Central memory CD4-positive, alpha-beta T cell (primary cell): Measurements from ENCODE around the gene PCSK4.

ENCODE experiments used
- DNase-seq: peaks from one replicate; pipeline ENCODE4 v3.0.0; 2022

Gene PCSK4

DNA sequence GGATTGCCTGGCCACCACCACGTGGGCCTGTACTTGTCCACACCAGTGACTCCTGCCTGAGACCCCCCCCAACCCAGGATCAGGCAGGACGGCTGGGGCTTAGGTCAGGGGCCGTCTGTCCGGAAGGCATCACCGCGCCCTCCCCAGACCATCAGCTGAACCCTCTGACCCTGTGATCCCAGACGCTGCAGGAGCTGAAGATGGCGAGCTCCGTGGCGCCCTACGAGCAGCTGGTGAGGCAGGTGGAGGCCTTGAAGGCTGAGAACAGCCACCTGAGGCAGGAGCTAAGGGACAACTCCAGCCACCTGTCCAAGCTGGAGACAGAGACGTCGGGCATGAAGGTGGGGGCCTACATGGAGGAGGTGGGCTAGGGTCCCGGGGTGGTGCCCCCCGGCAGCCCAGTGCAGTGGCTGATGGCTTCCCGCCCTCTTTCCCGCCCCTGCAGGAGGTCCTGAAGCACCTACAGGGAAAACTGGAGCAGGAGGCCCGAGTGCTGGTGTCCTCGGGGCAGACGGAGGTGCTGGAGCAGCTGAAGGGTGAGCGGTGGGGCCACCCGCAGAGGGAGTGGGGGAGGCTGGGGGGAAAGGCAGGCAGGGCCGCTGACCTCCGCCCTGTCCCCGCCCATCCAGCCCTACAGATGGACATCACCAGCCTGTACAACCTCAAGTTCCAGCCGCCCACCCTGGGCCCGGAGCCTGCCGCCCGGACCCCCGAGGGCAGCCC, 37.2 kb downstream of the PCSK4 start:
- DNase-seq = no peak

DNA sequence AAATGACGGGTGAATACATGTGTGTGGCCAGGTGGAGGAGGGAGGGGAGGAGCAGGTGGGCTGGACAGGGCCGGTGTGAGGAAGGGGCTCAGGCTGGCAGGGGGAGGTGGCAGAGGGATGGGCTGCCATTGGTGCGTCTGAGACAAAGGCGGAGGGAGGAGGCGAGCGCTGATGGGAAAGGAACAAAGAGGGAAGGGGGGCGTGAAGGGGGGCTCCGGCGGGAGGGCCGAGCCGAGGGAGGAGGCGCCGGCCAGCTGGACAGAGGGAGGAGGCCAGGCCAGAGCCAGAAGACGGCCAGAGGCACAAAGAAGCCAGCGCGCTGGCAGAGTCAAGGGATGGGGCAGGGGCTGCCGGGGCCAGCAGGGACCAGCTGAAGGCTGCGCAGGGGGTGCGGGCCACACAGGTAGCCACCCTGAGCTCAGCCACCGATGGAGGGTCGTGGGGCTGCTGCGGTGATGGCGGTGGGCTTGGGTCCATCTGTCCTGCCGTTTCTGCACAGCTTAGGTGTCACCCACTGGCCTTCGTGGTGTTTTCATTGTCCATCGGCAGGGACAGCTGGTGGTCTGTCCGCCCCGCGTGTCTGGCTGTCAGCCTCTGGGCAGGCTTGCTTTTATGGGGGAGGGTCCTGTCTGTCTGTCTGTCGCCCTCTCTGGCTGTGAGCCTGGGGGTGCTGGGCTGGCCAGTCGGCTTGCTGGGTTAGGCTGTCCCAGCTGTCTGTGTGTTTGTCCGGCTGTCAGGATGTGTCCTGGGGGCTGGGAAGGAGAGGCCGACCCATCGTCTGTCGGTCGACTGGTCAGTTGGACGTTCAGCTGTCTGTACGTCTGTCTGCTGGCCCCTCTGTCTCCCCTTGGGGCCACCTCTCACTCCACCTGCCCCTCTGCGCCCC, 38.0 kb downstream of the PCSK4 start:
- DNase-seq = no peak

DNA sequence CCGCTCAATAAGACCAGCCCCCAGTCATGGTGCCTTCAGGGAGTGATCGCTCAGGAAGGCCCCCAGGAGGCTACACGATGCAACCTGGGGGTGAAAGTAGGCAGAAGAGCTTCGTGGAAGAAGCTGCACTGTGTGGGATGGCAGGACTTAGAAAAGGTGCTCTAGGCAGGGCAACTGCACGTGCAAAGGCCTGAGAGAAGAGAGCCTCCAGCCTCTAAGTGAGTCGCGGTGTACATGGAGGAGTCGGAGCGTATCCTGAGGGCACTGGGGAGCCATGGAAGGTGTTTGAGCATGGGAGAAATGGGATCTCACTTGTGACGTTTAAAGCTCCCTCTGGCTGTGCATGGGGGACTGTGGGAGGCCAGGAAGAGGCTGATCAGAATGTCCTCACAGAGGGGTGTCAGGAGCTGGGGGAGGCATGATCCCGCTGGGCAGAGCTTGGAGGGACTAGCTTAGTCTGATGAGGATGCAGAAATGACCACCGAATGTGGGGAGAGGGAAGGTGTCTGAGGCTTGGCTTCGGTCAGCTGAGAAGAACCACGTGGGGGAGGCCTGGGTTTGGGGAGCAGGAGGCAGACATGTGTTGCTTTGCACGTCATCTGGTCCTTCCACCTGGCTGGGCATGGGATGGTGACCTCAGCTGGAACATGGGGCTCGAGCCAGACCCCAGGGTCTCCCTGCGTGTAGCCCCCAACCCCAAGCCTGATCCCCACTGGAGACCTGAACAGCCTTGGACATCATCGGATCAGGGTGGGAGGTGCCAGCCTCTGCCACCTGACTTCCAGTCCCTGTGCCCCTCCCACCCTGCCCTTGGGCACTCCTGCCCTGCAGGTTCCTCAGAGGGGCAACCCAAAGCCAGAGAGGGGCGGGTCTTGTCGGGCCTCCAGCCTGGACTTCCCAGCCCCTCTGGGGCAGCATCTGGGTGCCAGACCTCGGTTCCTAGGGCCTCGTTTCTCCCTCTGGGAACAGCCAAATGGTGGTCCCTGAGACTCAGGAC, 39.1 kb downstream of the PCSK4 start:
- DNase-seq = no peak

DNA sequence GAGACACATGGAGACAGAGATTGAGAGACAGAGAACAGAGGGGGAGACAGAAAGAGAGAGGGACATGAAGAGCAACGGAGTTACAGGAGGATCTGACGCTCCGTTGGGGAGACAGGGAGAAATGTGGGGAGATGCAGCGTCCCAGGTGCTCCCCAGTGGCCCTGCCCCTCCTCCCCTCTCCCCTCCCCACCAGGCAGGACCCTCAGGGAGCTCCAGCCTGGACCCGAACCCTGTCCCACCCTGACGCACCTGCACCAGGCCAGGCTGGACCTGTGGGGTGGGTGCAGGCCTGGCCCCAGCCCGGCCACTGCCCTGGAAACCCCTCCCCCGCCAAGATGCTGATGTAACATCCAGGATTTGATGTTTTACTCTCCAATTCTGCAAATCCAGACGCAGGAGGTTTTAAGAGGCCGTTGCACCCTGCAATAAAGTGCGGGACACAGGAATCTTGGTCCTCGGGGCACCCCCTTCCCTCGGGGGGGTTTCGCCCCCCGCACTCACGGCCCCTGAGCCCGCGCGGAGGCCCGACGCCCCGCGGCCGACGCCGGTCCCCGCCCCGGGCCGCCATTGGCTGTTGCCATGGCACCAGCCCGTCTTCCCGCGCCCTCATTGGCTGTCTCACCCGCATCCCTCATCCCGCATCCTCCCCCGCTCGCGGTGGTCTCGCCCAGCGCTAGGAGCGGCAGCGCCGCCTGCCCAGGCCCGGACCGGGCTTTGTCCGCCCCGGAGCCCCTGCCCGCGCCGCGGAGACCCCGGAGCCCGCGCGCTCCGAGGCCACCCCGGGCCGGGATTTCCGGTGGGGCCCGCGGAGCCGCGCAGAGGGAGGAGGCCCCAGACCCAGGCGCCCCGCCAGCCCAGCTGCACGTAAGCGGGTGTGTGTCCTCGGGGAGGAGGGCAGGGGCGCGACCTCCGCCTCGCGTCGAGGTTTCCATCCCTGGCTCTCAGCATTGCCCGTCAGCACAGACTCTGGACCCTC, 40.4 kb downstream of the PCSK4 start, which contains the start of gene APC2:
TSS of gene APC2 (plus strand) at position 655 of the 976 bp plus-strand sequence. CDS start 2,881 bp downstream, outside the sequence.
- no peak for DNase-seq

DNA sequence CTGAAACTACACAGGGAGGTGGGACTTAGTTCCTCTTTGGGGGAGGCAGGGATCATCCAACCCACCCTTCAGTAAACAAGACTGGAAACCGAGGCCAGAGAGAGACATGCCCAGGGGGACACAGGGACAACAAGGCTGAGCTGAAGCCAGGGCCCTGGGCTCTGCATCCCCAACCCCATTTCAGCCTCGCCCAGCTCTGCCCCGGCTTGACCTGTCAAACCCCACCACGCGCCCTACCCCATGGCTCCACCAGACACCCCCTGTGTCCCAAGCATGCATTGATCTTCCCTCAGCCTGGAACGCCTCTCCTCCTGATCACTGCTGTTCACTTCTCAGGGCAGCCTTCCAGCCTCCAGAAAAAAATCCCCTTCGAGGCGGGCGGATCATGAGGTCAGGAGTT, 42.2 kb downstream of the PCSK4 start:
- DNase-seq = no peak

DNA sequence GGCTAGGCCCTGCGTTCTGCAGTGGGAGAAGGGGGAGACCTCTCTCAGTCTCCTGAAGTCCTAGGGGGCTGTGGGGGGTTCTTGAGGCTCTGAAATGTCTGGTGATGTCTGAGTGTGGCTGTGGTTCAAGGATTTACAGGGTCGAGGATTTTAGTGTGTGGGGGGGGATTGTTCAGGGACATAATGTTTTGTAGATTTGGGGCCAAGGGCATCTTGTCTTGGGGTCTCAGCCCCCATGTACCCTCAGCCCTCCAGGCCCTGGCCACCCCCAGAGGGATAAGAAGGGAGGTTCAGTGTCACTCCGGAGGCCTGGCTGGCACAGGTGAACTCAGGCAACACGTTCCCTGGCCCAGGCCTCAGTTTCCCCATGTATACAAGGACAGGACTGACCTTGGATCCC, 42.6 kb downstream of the PCSK4 start:
- DNase-seq = no peak

DNA sequence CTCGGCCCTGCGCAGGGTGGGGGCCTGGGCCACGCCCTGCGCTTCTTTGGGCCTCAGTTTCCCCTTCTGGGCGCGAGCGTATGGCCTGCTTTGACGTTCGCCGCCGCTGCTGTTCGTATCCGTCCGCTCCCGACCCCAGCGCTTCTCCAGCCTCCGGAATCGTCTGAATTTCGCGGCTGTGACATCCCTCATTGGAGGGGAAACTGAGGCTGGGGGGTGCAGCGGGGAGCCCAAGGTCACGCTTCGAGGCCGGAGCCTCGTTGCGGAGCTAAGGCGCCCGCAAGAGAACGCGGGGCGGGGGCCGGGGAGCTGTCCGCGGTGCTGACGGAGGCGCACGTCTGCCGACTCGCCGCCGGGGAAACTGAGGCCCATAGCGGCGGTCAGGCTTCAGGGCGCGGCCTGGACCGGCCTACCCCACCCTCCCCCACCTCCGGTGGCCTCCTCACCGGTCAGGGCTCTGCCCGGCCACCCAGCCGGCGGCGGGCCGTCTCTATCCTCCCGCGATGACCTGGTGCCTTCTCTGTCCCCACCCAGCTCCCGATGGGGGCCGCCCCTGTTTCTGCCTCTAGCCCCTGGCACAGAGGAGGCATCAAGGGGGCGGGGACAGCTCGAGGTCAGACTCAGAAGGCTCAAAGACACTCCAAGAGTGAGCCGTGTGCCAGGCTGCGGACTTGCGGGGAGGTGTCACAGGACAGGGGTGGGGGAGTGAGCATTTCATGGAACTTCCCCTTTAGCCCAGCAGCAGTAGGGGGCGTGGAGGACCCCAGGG, 43.3 kb downstream of the PCSK4 start:
- DNase-seq = no peak

DNA sequence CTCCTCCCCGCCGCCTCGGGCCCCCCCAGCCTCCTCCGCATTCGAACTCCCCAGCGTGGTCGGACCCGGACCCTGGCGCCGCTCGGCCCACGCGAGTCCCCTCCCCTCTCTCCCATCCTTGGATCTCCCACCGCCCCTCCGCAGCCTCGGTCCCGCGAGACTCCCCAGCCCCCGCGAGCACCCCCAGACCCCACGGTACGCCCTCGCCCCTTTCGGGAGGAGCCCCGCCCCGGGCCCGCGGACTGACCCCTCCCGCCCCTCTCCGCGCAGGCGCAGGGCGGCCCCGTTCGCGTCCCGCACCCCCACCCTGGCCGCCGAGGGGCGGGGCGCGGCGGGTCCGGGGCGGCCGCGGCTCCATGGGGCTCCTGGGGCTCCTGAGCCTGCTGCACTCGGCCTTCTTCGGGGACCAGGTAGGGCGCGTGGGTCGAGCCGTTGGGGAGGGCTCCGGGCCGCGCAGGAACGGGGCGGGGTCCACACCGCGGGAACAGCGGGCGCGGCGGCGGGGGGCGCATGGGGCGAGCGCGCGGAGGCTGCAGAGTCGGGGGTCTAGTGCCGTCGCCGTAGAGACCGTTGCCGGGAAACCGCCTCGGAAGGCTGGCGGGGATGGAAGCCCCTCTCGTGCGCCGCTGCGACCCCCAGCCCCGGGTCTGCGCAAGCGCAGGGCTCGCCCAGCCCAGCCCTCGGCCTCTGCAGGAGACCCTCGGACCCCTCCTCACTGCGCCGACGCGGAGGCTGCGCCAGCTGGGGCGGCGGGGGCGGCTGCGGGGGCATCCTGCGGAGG, 44.0 kb downstream of the PCSK4 start:
- no peak for DNase-seq

DNA sequence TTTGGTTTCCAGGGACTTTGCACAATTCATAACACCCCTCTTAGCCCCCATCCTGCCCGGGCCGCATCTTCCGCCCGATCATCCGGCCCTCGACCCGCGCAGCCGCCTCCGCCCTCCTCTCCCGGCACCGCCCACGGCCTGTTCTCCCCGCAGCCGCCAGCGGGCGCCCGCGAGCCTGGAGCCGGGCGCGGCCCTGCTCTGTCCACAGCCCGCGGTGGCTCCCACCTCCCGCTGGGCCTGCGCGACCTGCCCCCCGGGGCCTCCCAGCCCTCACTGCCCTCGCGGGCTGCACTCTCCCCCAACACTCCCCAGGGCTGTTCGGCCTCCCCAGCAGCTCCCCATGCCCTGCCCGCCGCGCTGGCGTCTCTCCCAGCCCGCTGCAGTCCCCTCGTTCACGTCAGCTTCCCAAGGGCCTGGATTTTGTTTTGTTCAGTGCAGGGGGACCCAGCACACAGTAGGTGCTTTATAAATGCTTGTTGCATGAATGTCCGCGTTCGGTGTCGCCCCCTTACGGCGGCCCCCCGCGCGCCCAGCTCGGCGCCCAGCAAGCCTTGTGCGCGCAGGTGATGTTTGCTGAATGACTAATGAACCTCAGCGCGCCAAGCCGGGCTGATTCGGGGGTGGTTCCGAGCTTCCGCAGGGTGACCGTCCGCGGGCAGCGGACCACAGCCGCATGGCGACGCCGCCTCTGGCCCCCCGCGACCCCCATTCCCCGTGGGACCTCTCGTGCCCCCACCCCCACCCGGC, 44.8 kb downstream of the PCSK4 start:
- peak; percentile 67 for DNase-seq

DNA sequence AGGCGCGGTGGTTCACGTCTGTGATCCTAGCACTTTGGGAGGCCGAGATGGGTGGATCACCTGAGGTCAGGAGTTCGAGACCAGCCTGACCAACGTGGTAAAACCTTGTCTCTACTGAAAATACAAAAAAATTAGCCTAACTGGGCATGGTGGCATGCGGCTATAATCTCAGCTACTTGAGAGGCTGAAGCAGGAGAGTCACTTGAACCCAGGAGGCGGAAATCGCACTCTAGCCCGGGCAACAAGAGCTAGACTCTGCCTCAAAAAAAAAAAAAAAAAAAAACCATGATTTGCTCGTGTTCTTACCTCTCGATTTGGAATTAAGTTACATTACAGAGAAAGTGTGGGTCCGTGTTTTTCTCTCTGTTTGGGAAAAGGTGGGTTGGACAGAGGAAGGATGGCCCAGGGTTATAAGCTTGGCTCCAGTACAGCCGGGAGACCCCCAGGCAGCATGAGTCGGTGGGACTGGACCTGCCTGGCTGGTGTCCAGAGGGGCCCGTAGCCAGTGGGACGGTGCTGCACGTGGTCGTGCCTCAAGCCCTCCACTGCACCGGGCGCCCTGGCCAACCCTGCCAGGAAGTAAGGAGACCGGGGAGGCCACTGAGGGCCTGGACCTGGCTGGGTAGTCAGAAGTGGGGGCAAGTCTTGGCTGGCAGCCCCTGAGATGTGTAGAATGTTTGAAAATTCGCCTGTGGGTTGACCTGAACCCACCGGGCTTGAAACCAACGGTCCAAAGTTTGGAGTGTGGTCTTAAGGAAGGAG, 48.3 kb downstream of the PCSK4 start:
- DNase-seq = no peak

DNA sequence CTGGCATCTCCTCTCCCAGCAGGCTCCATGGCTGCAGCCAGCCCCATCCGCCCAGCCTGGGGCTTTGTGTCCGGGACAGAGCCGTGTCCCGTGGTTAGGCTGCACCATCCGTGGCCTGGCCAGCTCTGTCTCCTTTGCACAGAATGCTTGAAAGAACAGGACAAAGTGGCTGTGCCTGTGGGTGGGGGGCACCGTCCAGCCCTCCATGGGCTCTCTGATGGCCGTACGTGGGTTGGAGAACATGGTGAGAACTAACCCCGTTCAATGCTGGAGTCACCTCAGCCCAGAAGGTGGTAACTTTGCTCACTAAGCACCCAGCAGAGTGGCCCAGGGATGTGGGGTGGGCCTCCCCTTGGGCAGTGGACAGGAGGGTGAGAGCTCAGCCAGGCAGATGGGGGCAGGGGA, 49.1 kb downstream of the PCSK4 start:
- no peak for DNase-seq

DNA sequence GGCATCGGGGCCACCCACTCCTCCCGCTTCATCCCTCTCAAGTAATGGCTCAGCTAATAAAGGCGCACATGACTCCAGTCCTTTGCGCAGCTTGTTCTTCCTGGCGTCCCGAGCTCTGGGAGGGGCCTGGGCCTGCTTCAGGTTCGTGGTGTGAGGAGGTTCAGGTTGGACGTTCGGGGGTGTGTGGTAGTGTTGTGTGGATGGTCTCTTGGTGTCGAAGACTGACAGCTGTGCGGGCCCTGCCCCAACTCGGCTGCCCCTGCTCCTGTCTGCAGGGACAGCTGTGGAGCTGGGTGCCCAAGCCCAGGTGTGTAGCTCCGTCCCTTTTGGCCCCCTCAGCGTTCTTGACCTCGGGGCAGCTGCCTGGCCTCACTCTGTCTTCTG, 49.7 kb downstream of the PCSK4 start:
- no peak for DNase-seq

DNA sequence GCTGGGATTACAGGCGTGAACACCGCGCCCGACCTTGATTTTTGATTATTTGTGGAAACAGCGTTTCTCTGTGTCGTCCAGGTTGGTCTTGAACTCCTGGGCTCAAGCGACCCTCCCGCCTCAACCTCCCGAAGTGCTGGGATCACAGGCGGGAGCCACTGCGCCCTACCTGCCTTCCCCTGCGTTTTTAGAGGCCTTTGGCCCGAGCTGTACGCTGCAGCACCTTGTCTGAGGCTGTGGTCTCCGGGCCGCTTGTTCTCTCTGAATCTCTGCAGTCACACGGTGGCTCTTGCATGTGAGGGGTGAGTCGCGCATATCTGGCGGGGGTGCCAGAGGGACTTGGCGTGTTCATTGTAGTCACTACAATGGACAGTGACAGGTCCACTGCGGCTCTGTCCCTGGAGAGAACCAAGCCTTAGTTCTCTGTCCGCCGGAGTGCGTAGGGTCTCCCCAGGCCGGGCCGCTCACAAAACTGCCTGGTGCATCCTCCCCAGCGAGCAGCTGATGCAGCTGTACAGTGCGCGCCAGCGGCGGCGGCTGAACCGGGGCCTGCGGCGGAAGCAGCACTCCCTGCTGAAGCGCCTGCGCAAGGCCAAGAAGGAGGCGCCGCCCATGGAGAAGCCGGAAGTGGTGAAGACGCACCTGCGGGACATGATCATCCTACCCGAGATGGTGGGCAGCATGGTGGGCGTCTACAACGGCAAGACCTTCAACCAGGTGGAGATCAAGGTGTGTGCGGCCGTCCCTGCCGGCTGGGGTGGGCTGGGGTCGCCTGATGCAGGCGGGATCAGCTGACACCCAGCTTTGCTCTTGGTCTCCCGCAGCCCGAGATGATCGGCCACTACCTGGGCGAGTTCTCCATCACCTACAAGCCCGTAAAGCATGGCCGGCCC, 50.4 kb downstream of the PCSK4 start:
- peak; percentile 21 for DNase-seq

DNA sequence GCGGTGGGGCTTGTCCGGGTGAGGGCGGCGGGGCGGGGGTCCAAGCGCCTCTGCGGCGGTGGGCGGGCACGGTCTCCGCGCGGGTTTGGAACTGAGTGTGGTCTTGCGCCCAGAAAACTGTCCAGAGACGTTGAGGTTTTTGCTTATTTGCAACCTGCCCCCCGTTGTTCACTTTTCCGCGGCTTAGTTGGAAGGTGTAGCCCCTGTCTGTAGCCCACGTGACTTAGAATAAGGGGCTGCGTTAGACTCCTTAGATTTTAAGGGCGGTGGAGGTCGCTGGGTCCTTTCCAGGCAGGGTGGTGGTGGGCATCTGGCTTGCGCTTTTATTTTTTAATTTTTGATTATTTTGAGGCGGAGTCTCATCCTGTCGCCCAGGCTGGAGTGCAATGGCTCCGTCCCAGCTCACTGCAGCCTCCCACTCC, 51.2 kb downstream of the PCSK4 start:
- DNase-seq = no peak

DNA sequence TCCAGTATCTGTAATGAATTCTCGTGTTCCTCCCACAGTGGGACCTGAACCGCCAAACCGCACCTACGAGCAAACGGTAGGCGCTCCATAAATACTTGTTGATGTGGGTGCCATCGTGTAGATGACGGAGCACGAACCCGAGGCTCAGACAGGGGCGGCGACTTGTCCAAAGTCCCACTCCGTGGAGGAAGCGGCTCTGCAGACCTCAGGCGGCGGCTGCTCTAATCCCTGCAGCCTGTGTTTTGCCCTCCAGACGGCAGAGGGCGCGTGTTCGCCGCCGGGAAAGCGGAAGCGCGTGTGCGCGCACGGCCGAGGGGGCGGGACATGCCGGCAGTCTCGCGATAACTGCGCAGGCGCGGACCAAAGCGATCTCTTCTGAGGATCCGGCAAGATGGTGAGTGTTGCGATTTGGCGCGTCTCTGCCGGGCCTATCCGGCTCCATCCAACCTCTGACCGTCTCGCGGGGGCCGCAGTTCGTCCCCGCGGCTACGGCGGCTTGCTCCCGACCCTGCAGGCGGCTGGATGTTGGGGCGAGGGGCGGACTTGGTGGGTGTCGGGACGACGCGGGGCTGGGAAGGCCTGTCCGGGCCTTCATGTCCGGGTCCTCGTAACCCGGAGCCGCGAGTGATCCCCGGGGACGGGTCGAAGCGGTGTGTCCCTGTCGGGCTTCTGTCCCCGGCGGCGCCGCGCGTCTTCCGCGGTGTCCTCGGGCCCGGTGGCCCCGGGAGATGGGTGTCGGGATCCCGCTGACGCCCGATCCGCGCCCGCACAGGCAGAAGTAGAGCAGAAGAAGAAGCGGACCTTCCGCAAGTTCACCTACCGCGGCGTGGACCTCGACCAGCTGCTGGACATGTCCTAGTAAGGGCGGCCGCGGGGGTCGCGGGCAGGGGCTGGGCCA, 51.9 kb downstream of the PCSK4 start, which contains the start of gene RPS15:
TSS of gene RPS15 (plus strand) at position 362 of the 898 bp plus-strand sequence. CDS start at position 392, 30 bp downstream.
- peak; percentile 94 for DNase-seq

DNA sequence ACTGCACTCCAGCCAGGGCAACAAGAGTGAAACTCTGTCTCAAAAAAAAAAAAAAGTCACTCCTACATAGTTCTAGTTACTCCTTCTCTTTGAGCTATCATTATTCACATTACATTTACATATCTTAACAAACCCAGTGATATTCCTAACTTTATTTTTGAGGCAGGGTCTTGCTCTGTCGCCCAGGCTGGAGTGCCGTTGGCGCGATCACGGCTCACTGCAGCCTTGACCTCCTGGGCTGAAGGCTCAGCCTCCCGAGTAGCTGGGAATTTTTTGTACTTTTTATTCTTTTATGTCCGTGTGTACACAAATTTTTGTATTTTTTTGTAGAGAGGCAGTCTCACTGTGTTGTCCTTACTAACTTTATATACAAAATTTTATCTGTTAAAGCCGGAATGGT, 52.5 kb downstream of the PCSK4 start:
- DNase-seq = no peak
